T-helper 22 cell (primary cell): ENCODE results near the gene CUEDC1.

ENCODE experiments used
- DNase-seq: peaks from one replicate; pipeline ENCODE4 v3.0.0-alpha.2; 2020; ENCODE audit warnings: low read depth

The CUEDC1 gene

GRCh38 chr17:57955183-57955931 is at the start of gene CUEDC1:
TSS of gene CUEDC1 (minus strand) at chr17:57955412. CDS start at chr17:57885564, 69,848 bp downstream.
- DNase-seq = peak; percentile 26

DNA sequence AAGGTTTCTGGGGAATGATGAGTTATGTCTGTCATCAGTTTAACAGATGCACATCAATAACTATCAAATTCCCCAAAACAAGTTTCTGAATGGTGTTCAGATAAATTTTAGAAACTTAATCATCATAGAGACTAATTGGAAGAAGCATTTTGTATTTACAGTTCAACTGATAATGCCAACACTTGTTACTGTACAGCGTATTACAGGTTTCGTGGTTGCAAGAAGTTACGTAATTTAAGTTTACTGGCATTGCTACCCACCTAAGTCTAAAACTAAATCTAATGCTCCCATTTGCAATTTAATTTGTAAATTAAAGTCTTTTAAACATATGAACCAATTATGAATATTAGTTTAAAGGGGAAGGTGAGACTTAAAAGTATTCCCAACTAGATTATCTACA is 48.8 kb upstream of the CUEDC1 start:
- no peak for DNase-seq

DNA sequence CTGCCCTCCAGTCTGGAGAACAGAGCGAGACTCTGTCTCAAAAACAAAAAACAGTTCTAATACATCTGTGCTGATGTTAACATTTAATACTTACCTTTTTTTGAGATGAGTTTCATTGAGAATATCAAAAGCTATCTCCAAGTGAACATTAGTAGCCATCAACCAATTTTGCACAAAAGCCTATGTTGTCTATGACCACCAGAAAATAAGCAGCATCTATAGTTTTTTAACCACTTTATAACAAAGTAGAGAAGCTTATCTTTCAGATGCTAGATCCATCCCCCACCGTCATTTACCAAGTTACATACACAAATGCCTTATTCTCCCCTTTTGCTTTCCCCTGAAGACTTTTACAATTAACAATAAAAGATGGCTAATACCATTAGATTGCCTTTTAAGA is 47.8 kb upstream of the CUEDC1 start:
- no peak for DNase-seq

GRCh38 chr17:58002154-58002948 is 47.1 kb upstream of the CUEDC1 start:
- DNase-seq = no peak

GRCh38 chr17:58001461-58002124 is 46.4 kb upstream of the CUEDC1 start:
- no peak for DNase-seq

DNA sequence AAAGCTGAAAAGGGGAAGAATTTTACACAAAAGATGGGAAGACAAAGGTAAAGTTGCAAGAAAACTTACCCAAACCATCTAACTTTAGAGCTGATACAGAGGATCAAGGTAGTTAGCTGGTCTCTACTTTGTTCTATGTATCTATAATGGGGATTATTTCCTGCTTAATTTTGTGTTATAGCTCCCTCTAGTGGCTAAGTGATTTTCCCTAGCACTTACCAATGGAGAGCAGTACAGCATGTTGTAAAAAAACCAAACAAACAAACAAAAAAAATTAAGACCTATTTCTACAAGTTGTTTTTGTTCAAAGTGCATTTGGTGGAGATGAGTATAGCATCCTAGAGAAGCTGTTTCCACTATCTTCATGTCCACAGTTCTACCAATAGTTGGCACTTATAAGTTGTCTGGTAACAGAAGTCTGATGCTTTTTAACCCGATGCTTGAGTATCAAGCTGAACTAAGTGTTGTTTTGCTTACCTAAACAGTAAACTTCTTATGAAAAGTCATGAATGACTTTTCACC is 44.3 kb upstream of the CUEDC1 start:
- no peak for DNase-seq

DNA sequence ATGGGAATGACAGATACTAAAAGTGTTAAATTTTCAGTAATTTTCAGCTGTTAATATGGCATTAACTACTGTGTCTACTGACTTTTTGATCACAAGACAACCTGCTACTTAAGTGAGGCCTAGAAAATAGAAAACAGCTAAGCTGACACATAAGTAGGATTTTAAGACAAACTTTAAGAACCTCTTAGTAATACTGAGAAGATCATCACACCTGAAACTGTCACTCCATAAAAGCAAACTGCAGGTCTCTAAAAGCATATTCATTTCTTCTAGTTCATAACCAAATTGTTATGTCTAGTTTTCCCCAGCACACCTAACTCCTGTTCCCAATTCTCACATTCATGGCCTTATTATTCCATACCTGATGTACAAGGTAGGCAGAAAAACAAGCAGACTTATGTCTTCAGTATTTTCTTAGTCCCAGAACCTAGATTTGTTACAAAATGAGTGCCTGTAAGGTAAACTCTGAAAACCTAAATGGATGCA is 43.8 kb upstream of the CUEDC1 start:
- DNase-seq = no peak

GRCh38 chr17:57997085-57997809 is 42.0 kb upstream of the CUEDC1 start:
- no peak for DNase-seq

DNA sequence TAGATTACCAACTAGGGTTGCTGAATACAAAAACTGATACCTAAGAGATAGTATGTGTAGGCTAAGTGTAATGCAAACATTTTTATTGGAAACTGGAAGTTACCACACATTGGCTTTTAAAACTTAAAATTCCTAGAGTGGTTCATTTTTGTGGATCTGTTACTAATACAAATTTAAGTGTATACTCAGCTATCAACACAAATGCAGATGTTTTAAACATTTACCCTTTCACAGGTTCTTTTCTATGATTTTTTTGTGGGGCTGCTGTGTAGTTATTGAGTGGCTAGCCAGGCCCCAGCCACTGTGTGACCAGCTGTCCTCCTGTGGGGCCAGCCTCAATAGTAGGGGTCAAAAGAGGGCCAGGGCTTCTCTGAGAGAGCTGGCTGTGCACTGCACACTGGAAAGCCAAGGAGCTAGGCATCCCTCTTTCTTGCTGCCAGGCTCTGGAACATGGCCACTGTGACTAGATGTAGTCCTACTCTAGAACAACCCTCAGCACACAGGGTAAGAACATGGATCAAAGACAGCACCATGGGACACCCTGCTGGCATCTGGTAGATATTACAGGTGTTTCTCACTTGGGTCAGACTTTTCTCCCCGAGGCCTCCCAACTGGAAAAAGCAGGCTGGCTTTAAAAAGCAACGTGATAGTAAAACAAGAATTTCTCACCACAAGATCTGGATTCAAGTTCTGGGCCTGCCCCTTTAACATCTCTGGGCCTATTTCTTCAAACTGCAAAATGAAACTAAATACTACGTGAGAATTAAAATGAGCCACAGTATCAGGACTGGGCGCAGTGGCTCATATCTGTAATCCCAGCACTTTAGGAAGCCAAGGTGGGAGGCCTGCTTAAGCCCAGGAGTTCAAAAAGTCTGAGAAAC is 40.1 kb upstream of the CUEDC1 start:
- peak; percentile 10 for DNase-seq

DNA sequence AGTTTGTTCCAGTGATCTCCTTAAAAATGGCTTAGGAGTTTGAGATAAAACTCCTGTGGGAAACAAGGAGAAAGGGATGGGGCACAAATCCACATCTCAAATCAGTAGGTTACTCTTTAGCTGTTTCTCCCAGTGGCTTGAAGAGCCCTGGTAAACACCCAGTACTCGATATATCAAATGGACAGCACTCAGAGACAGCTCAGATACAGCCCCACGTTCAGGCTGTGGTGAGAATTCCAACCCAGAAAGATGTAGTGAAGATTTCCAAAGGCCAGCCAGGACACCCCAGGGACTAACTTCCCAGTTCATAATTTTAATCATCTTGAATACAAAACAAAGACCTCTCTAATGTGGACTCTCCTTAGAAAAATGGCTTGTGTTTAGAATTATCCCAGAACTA is 39.2 kb upstream of the CUEDC1 start:
- DNase-seq = no peak

DNA sequence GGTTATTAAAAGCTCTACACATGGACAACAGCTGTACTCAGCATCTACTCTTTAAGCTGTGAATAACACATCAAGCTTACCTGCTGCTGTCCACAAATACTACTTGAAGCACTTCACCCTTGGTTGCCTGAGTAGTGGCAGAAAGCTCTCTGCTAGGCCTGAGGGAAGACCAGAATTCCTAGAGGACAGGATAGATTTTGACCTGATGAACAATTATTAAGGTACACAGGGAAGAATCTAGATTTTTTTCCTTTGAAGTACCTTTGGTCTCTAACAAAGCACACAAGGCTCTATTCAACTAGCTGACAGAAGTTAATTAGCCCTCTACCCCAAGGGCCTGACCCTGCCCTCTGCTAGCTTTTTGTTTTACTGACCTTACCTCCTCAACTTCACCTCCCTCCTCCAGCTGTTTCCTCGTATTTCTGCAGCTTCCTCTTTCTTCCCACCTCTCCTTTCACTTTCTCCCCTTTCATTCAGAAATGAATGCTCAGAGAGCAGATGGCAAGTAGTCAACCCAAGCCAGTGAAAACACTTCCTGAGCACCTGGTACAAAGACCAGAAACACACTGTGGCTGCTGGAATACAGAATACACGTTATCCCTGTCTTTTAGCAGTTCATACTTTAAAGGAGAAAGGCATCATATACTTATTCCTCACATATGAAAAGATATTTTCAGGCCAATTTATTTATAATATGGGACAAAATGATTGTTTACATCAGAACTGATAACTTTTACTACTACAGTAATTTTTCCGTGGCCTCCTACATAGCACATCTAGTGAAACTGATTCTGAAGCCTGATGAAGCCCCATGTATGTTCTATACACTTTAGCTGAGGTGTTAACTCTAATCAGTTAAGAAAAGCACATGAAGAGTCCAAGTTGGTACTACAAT is 38.5 kb upstream of the CUEDC1 start:
- DNase-seq = no peak

DNA sequence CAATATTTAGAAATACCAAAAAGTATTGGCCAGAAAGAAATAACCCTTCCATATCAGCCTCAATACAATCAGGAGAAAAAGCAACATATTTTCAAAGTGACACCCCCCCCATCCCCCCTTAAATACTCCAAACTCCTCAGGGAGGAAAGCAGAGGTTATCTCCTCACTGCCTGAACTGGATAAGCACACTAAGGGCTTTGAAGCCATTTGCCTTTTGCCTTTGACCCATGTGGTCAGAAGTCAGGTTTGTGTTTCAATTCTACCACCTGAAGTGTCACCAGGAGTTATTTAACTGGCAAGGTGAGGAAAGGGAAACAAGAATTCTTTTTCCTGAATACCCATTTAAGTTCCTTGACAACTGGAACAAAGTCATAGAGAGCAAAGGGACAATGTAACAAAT is 36.3 kb upstream of the CUEDC1 start:
- DNase-seq = no peak

GRCh38 chr17:57990037-57990436 is 34.8 kb upstream of the CUEDC1 start:
- DNase-seq = no peak

GRCh38 chr17:57988301-57989250 is 33.4 kb upstream of the CUEDC1 start:
- DNase-seq = no peak

GRCh38 chr17:57987581-57988300 is 32.5 kb upstream of the CUEDC1 start, which contains the start of gene VEZF1:
TSS of gene VEZF1 (minus strand) at chr17:57988254. CDS start at chr17:57988111, 143 bp downstream.
- peak; percentile 72 for DNase-seq

GRCh38 chr17:57986841-57987580 is 31.8 kb upstream of the CUEDC1 start:
- peak; percentile 5 for DNase-seq

- DNase-seq = no peak
Observed at GRCh38 chr17:57985675-57985974, 30.4 kb upstream of the CUEDC1 start.
